Measurements from ENCODE around the gene PSMA4.

PSMA4 gene

DNA sequence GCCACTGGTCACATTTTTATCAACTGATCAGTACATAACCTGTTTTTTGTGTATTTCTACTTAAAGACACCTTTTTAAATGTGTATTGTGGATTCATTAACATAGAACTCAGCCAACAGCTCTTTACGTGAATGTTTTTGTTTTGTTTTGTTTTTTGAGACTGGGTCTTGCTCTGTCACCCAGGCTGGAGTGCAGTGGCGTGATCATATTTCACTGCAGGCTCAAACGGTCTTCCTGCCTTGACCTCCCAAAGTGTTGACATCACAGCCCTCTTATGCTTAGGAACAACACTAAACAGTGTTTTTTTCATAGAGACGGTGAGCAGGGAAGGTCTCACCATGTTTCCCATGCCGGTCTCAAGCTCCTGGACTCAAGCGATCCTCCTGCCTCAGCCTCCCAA is 9.9 kb downstream of the PSMA4 start:
- no peak for TF ChIP-seq FOXP2 (optimal IDR thresholded peaks at IDR 0.05; ENCODE audit: borderline replicate concordance, extremely low read depth, extremely low read length, insufficient read depth)
- TF ChIP-seq TAF1 (IDR thresholded peaks at IDR 0.05; ENCODE audit: borderline replicate concordance, insufficient read depth, low read length) = no peak
- TF ChIP-seq POLR2AphosphoS5 (IDR thresholded peaks at IDR 0.05; ENCODE audit: low read depth, low read length) = no peak
- TF ChIP-seq, protein P1, sequence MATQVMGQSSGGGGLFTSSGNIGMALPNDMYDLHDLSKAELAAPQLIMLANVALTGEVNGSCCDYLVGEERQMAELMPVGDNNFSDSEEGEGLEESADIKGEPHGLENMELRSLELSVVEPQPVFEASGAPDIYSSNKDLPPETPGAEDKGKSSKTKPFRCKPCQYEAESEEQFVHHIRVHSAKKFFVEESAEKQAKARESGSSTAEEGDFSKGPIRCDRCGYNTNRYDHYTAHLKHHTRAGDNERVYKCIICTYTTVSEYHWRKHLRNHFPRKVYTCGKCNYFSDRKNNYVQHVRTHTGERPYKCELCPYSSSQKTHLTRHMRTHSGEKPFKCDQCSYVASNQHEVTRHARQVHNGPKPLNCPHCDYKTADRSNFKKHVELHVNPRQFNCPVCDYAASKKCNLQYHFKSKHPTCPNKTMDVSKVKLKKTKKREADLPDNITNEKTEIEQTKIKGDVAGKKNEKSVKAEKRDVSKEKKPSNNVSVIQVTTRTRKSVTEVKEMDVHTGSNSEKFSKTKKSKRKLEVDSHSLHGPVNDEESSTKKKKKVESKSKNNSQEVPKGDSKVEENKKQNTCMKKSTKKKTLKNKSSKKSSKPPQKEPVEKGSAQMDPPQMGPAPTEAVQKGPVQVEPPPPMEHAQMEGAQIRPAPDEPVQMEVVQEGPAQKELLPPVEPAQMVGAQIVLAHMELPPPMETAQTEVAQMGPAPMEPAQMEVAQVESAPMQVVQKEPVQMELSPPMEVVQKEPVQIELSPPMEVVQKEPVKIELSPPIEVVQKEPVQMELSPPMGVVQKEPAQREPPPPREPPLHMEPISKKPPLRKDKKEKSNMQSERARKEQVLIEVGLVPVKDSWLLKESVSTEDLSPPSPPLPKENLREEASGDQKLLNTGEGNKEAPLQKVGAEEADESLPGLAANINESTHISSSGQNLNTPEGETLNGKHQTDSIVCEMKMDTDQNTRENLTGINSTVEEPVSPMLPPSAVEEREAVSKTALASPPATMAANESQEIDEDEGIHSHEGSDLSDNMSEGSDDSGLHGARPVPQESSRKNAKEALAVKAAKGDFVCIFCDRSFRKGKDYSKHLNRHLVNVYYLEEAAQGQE (IDR thresholded peaks at IDR 0.05; ENCODE audit: insufficient read depth in 1 of 2, low read depth in 2 of 2, low read length in 2 of 2) = no peak
- TF ChIP-seq SIN3A (IDR thresholded peaks at IDR 0.05; ENCODE audit: borderline replicate concordance, insufficient read depth, low read length) = no peak

DNA sequence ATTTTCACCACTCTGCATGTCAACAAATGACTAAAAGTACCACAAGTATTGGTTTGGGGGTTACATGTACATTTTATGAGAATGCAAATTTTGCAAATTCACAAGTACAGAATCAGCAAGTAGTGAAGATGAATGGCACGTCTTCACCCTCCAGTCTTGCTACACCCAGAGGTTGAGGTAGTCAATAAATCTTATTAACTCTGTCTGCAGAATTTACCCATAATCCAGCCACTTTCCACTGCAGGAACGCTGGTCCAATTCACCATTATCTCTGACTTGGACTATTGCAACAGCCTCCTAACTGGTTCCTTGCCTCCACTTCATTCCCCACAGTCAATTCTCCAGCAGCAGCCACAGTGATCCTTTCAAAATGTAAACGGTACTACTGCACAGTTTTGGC is 10.6 kb downstream of the PSMA4 start:
- TF ChIP-seq, protein P1 (IDR thresholded peaks at IDR 0.05; ENCODE audit: insufficient read depth in 1 of 2, low read depth in 2 of 2, low read length in 2 of 2) = no peak
- TF ChIP-seq SIN3A (IDR thresholded peaks at IDR 0.05; ENCODE audit: borderline replicate concordance, insufficient read depth, low read length) (no peak), FOXP2 (optimal IDR thresholded peaks at IDR 0.05; ENCODE audit: borderline replicate concordance, extremely low read depth, extremely low read length, insufficient read depth) (no peak), TAF1 (IDR thresholded peaks at IDR 0.05; ENCODE audit: borderline replicate concordance, insufficient read depth, low read length) (no peak)

DNA sequence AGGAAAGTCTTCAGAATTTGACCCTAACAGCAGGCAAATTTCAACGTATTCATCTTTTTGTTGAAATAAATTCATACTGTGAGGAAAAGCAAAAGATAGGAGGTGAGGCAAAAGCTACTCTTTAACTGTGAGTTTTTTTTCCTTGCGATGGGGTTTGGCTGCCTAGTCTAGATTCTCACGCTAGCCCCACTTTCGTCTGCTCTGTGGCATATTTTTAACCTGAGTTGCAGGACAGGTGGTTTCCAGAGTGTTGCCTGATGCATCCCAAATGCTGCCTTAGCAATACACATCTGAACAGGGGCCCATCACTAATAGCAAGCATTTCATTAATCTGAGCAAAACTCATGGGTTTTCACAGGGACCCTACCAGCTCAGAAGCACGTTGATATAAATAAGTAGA is 11.7 kb downstream of the PSMA4 start:
- TF ChIP-seq SIN3A (IDR thresholded peaks at IDR 0.05; ENCODE audit: borderline replicate concordance, insufficient read depth, low read length) = no peak
- TF ChIP-seq TAF1 (IDR thresholded peaks at IDR 0.05; ENCODE audit: borderline replicate concordance, insufficient read depth, low read length) = no peak
- no peak for TF ChIP-seq POLR2AphosphoS5 (IDR thresholded peaks at IDR 0.05; ENCODE audit: low read depth, low read length)
- TF ChIP-seq, protein P1 (IDR thresholded peaks at IDR 0.05; ENCODE audit: insufficient read depth in 1 of 2, low read depth in 2 of 2, low read length in 2 of 2) = no peak
- TF ChIP-seq FOXP2 (optimal IDR thresholded peaks at IDR 0.05; ENCODE audit: borderline replicate concordance, extremely low read depth, extremely low read length, insufficient read depth) = no peak

DNA sequence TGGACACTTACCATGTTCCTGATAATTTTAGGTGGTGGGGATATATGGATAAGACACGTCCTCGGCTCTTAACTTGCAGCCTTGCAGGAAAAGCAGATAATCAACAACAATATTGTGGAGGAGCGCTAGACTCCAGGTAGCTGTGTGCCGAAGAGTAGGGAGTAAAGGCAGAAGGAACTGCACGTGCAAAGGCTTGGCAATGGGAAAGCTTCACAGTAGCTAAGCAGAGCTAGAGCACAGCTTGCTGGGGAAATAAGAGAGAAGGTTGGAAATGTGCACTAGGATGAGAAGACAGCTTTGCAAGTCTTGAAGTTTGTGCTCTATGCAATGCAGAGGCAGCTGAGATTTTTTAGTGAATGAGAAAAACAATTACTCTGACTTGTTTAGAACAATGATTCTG is 12.4 kb downstream of the PSMA4 start:
- TF ChIP-seq FOXP2 (optimal IDR thresholded peaks at IDR 0.05; ENCODE audit: borderline replicate concordance, extremely low read depth, extremely low read length, insufficient read depth) = no peak

DNA sequence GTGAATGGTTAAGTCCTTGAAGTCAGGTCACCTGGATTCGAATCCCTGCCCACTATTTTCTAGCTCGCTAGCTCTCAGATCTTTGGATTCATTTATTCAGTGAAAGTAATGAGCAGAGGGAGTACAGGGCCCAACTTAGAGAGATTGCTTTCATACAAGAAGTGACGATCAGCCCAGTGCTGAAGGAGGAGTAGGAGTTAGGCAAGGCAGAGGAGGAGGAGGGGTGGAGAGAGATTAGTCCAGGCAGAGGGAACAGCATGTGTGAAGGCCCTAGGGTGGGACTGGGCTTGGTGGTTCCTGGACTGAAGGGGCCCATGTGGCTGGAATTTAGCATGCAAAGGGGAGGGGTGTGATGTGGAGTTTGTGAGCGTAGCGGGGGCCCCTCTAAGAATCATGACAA is 21.2 kb downstream of the PSMA4 start:
- TF ChIP-seq SIN3A (IDR thresholded peaks at IDR 0.05; ENCODE audit: borderline replicate concordance, insufficient read depth, low read length) = no peak
- TF ChIP-seq FOXP2 (optimal IDR thresholded peaks at IDR 0.05; ENCODE audit: borderline replicate concordance, extremely low read depth, extremely low read length, insufficient read depth) = no peak
- TF ChIP-seq TAF1 (IDR thresholded peaks at IDR 0.05; ENCODE audit: borderline replicate concordance, insufficient read depth, low read length) = no peak
- TF ChIP-seq, protein P1 (IDR thresholded peaks at IDR 0.05; ENCODE audit: insufficient read depth in 1 of 2, low read depth in 2 of 2, low read length in 2 of 2) = no peak
- TF ChIP-seq POLR2AphosphoS5 (IDR thresholded peaks at IDR 0.05; ENCODE audit: low read depth, low read length) = no peak
